HEK293T (cell line): Measurements from ENCODE around the gene CALN1.

Experiments
- ARNT ChIP-seq: fragments of 450-650 bp; IDR thresholded peaks from 2 replicates; pipeline ENCODE4 v1.6.1; 2017; ENCODE audit warnings: mild to moderate bottlenecking
- BHLHE40 ChIP-seq: fragments of 450-650 bp; IDR thresholded peaks from 2 replicates; pipeline ENCODE4 v1.6.1; 2016; ENCODE audit warnings: mild to moderate bottlenecking, moderate library complexity, borderline replicate concordance
- ELF4 ChIP-seq: fragments of 450-650 bp; IDR thresholded peaks from 2 replicates; pipeline ENCODE4 v1.6.1; 2017; ENCODE audit warnings: antibody characterized with exemption
- FOXA1 ChIP-seq: fragments of 450-650 bp; IDR thresholded peaks from 2 replicates; pipeline ENCODE4 v1.6.1; 2016; ENCODE audit warnings: mild to moderate bottlenecking
- FOXM1 ChIP-seq: fragments of 450-650 bp; IDR thresholded peaks from 2 replicates; pipeline ENCODE4 v1.6.1; 2017; ENCODE audit warnings: mild to moderate bottlenecking, borderline replicate concordance
- HDGF ChIP-seq: fragments of 450-650 bp; IDR thresholded peaks from 2 replicates; pipeline ENCODE4 v1.6.1; 2017; ENCODE audit warnings: antibody characterized with exemption, borderline replicate concordance
- LEF1 ChIP-seq: fragments of 450-650 bp; IDR thresholded peaks from 2 replicates; pipeline ENCODE4 v1.6.1; 2017; ENCODE audit warnings: mild to moderate bottlenecking, borderline replicate concordance
- NFRKB ChIP-seq: fragments of 450-650 bp; IDR thresholded peaks from 2 replicates; pipeline ENCODE4 v1.6.1; 2016; ENCODE audit warnings: mild to moderate bottlenecking, moderate library complexity
- SP1 ChIP-seq: fragments of 450-650 bp; IDR thresholded peaks from 2 replicates; pipeline ENCODE4 v1.6.1; 2017
- TARDBP ChIP-seq: fragments of 450-650 bp; IDR thresholded peaks from 2 replicates; pipeline ENCODE4 v1.6.1; 2016

GRCh38 chr7:72040641-72041040 is 371.5 kb downstream of the CALN1 start:
- TF ChIP-seq ELF4 (no peak), FOXM1 (no peak), ARNT (no peak), LEF1 (no peak), SP1 (no peak), TARDBP (no peak), BHLHE40 (no peak), NFRKB (no peak), FOXA1 (no peak), HDGF (no peak)
